Neuronal stem cell (in vitro differentiated cells): Measurements from ENCODE around the gene GPR3.

Experiments
- DNase-seq: peaks from one replicate; pipeline ENCODE4 v3.0.0-alpha.2; 2013; ENCODE audit warnings: low spot score
- H2AFZ ChIP-seq: one replicate; pipeline ENCODE4 v1.6.1; 2013; ENCODE audit warnings: mild to moderate bottlenecking, low read length, inconsistent platforms
- H2AK5ac ChIP-seq: 2 replicates; pipeline ENCODE4 v1.6.1; 2013; ENCODE audit warnings: low read depth, mild to moderate bottlenecking, inconsistent platforms, low read length, moderate library complexity, mixed read lengths
- H2BK120ac ChIP-seq: 2 replicates; pipeline ENCODE4 v1.6.1; 2013; ENCODE audit warnings: low read depth, mild to moderate bottlenecking, inconsistent platforms, low read length, moderate library complexity, mixed read lengths
- H2BK12ac ChIP-seq: one replicate; pipeline ENCODE4 v1.6.1; 2013; ENCODE audit warnings: low read length, inconsistent platforms
- H2BK15ac ChIP-seq: 2 replicates; pipeline ENCODE4 v1.6.1; 2013; ENCODE audit warnings: mild to moderate bottlenecking, low read length, inconsistent platforms, mixed read lengths
- H2BK5ac ChIP-seq: one replicate; pipeline ENCODE4 v1.6.1; 2013; ENCODE audit warnings: inconsistent platforms, mild to moderate bottlenecking, low read length, moderate library complexity
- H3K14ac ChIP-seq: one replicate; pipeline ENCODE4 v1.6.1; 2013; ENCODE audit warnings: low read length, inconsistent platforms
- H3K18ac ChIP-seq: 2 replicates; pipeline ENCODE4 v1.6.1; 2013; ENCODE audit warnings: low read length, inconsistent platforms
- H3K23ac ChIP-seq: 2 replicates; pipeline ENCODE4 v1.6.1; 2013; ENCODE audit warnings: low read depth, mild to moderate bottlenecking, mixed read lengths, low read length, inconsistent platforms; ENCODE audit not compliant: poor library complexity
- H3K27ac ChIP-seq: replicated peaks from 3 replicates; pipeline ENCODE4 v1.5.1; 2013; ENCODE audit warnings: low read length, inconsistent platforms
- H3K27me3 ChIP-seq, 3 experiments: 2 replicates each; pipeline ENCODE4 v1.6.1; 2013; ENCODE audit warnings: low read length in 3 of 3, mild to moderate bottlenecking in 2 of 3, inconsistent platforms in 1 of 3, low read depth in 1 of 3, mixed read lengths in 1 of 3, moderate library complexity in 1 of 3; ENCODE audit not compliant: control insufficient read depth in 3 of 3, insufficient read depth in 3 of 3
- H3K36me3 ChIP-seq, 2 donors: replicated peaks in 1 of 2; 2 replicates each; pipeline ENCODE4 v1.6.1; 2013; ENCODE audit warnings: low read length in 2 of 2; ENCODE audit not compliant: control insufficient read depth in 2 of 2, insufficient read depth in 2 of 2
- H3K4ac ChIP-seq: 2 replicates; pipeline ENCODE4 v1.6.1; 2013; ENCODE audit warnings: inconsistent platforms, mild to moderate bottlenecking, low read length, moderate library complexity
- H3K4me1 ChIP-seq, 2 donors: 1 replicate in 1 of 2; 2 replicates in 1 of 2; pipeline ENCODE4 v1.6.1; 2013; ENCODE audit warnings: low read length in 2 of 2, low read depth in 1 of 2; ENCODE audit not compliant: control insufficient read depth in 2 of 2, insufficient read depth in 1 of 2
- H3K4me2 ChIP-seq: one replicate; pipeline ENCODE4 v1.6.1; 2013; ENCODE audit warnings: mild to moderate bottlenecking, low read length, inconsistent platforms; ENCODE audit not compliant: insufficient read depth, poor library complexity, severe bottlenecking
- H3K4me3 ChIP-seq, 2 donors: 2 replicates each; pipeline ENCODE4 v1.5.1; 2013; ENCODE audit warnings: low read length in 2 of 2, mild to moderate bottlenecking in 2 of 2, inconsistent platforms in 1 of 2, moderate library complexity in 1 of 2
- H3K79me1 ChIP-seq: one replicate; pipeline ENCODE4 v1.6.1; 2013; ENCODE audit warnings: low read depth, mild to moderate bottlenecking, inconsistent platforms, low read length, moderate library complexity
- H3K9ac ChIP-seq: one replicate; pipeline ENCODE4 v1.6.1; 2013; ENCODE audit warnings: mild to moderate bottlenecking, low read depth, low read length, inconsistent platforms; ENCODE audit not compliant: poor library complexity
- H3K9me3 ChIP-seq, 2 donors: replicated peaks in 1 of 2; 2 replicates each; pipeline versions ENCODE3 to v1.6.1; 2013; ENCODE audit warnings: low read length in 2 of 2, mild to moderate bottlenecking in 2 of 2, inconsistent platforms in 1 of 2, low read depth in 1 of 2, mixed read lengths in 1 of 2, moderate library complexity in 1 of 2; ENCODE audit not compliant: control insufficient read depth in 2 of 2, insufficient read depth in 1 of 2
- H4K8ac ChIP-seq: one replicate; pipeline ENCODE4 v1.6.1; 2013; ENCODE audit warnings: low read depth, mild to moderate bottlenecking, inconsistent platforms, low read length, moderate library complexity
- H4K91ac ChIP-seq: one replicate; pipeline ENCODE4 v1.6.1; 2013; ENCODE audit warnings: low read length, low read depth, mild to moderate bottlenecking, inconsistent platforms; ENCODE audit not compliant: poor library complexity
- WGBS, 2 donors: extraction: QIAGEN DNeasy Blood & Tissue Kit; methylation state at CpG; one replicate each; pipeline ENCODE4 v1.1.7; 2013; ENCODE audit warnings: missing lambda C conversion rate in 2 of 2, mixed read lengths in 1 of 2; ENCODE audit not compliant: insufficient read length in 2 of 2, insufficient replicate concordance in 1 of 2; ENCODE audit errors: extremely low coverage in 2 of 2; 5-methylcytosine and 5-hydroxymethylcytosine counted together

The GPR3 gene

DNA sequence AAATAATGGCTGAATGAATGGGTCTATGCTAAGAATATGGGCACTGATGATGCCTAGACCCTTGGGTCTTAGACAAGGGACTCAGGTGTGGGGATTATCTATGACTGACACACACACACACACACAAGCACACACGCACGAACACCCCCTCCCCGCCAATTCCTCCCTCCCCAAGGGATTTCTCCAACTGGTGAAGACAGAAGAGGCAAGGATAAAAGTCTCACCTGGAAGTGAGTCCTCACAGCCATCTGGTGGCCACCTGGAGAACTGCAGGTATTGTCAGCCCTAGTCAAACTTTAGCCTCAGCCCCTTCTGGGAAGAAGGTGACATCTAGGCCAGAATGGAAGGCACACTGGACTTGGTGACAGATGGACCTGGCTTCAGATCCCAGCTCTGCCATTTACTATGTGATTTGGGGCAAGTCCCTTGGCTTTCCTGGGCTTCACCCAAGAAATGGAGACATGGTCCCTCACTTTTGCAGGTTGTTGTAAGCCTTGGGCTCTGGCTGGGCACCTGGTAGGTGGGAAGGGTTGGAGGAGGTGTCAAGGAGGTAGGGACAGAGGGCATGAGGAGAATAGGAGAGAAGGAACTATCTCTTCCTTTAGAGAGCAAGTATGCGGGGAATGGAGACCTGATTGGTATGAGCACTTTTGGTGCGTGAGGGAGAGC is 4.0 kb upstream of the GPR3 start:
- Histone ChIP-seq H3K4ac (no peak overlapping the region), H4K8ac (no peak overlapping the region), H2AFZ (no peak overlapping the region), H2AK5ac (peak overlapping the region; percentile 36), H3K9ac (no peak overlapping the region), H2BK15ac (no peak overlapping the region), H3K4me1 (peaks cover 5 to 10% of the 10 kb centered on the region in 2 donors), H3K18ac (no peak overlapping the region), H4K91ac (no peak overlapping the region), H3K14ac (no peak overlapping the region), H3K27ac (no peak overlapping the region), H2BK120ac (no peak overlapping the region), H3K4me2 (no peak overlapping the region), H3K36me3 (no peaks in the 10 kb centered on the region), H3K4me3 (no peak overlapping the region), H3K9me3 (no peaks in the 10 kb centered on the region), H2BK12ac (no peak overlapping the region), H3K27me3 (peaks cover 0 to 37% (median 10%) of the 10 kb centered on the region in 3 experiments), H3K23ac (no peak overlapping the region), H2BK5ac (no peak overlapping the region), H3K79me1 (peaks cover 1% of the 10 kb centered on the region)
- no peak for DNase-seq
- WGBS, 2 donors, result no CpG with 5 or more reads among the region's 5 CpGs

DNA sequence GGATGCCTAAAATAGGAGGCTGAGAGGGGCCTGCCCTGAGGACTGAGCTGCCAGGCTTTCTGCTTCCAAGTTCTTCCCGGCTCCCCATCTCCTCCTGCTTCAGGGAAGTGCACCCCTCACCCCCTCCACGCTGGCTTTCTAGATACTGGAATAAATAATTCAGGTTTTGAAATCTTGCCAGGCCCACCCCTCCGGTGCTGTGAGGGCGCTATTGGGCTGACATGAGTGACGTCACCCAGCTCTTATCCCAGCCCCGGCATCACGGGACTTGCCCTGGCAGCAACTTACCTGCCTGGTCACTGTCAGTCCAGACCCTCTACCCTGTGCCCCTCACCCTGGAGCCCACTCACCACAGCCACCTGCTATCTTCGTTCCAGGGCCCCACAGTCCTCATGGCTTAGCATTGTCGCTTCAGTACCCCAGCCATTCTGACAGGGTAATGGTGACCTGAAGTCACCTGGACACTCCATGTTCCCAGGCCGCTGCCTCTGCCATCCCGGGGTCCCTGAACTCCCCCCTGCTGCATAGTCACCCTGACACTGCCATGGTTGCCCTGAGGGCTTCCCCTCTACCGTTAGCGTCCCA is 819 bp upstream of the GPR3 start:
- no CpG with 5 or more reads among the region's 13 CpGs for WGBS, 2 donors
- no peak overlapping the region for H3K27ac ChIP-seq

DNA sequence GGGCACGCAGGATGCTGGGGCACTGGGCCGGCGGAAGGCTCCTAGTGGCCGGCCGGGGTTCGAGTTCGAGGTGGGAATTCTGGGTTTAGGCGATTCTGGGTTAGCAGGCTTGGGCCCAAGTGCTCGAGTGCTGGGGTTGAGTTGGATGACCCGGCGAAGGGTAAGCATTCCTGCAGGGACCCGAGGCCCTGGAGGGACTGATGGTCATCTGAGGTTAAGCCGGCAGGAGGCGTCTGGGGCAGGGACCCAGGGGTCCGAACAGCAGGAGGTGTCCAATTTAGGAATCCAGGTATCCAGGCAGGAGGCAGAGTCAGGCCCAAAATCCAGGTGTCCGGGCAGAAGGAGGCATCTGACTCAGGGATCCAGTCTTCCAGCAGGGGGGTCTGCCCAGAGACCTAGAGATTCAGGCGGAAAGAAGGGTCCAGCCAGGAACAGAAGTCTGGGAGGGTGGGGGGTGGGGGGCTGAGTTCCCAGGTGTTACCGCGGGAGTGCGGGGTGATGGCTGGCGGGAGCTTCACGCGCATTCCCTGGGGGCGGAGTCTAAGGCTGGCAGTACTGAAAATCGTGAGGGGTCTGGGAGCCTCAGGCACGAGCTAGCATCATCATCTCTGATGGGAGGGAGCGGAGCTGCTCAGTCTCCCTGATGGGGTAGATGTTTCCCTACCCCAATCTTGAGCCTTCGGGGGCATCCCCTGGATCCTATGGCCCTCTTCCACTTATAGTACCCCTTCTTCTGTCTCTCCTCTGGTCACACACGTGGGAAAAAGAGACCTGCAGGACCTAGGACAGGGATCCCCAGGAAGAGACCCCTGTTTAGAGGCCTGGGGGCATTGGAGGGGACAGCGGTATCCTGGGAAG is 585 bp downstream of the GPR3 start:
- DNase-seq, result no peak
- Histone ChIP-seq H3K79me1 (peaks cover 5% of the 10 kb centered on the region), H3K9me3 (no peaks in the 10 kb centered on the region), H3K18ac (peak overlapping the region; percentile 98), H2BK12ac (peak overlapping the region; percentile 16), H3K23ac (peak overlapping the region; percentile 59), H3K27ac (no peak overlapping the region), H2BK120ac (no peak overlapping the region), H3K4me2 (peak overlapping the region; percentile 85), H3K14ac (no peak overlapping the region), H3K4me3 (peak overlapping the region; percentile 60 to 90), H2AK5ac (peak overlapping the region; percentile 85), H3K4me1 (peaks cover 12 to 16% of the 10 kb centered on the region in 2 donors), H2BK15ac (peak overlapping the region; percentile 54), H3K36me3 (no peaks in the 10 kb centered on the region), H4K8ac (no peak overlapping the region), H3K4ac (peak overlapping the region; percentile 17), H2BK5ac (peak overlapping the region; percentile 75), H2AFZ (peak overlapping the region; percentile 94), H4K91ac (no peak overlapping the region), H3K27me3 (peaks cover 0 to 24% (median 5%) of the 10 kb centered on the region in 3 experiments), H3K9ac (peak overlapping the region; percentile 88)
- no CpG with 5 or more reads among the region's 30 CpGs for WGBS, 2 donors

More for the DNA sequence above, 819 bp upstream of the GPR3 start:
- Histone ChIP-seq H2BK12ac (peak overlapping the region; percentile 14), H3K4me2 (peak overlapping the region; percentile 85), H3K4me3 (peak overlapping the region; percentile 4 to 60), H3K14ac (peak overlapping the region; percentile 76), H2AK5ac (peak overlapping the region; percentile 95), H3K27me3 (peaks cover 0 to 24% (median 5%) of the 10 kb centered on the region in 3 experiments), H4K91ac (no peak overlapping the region), H2BK5ac (peak overlapping the region; percentile 54), H4K8ac (no peak overlapping the region), H3K9me3 (no peaks in the 10 kb centered on the region), H3K4me1 (peaks cover 10% of the 10 kb centered on the region in 2 donors), H2AFZ (peak overlapping the region; percentile 94), H3K36me3 (no peaks in the 10 kb centered on the region), H3K23ac (peak overlapping the region; percentile 61), H2BK15ac (peak overlapping the region; percentile 30), H3K79me1 (peaks cover 5% of the 10 kb centered on the region), H2BK120ac (peak overlapping the region; percentile 4), H3K4ac (peak overlapping the region; percentile 0), H3K9ac (peak overlapping the region; percentile 81), H3K18ac (peak overlapping the region; percentile 93)
- DNase-seq, result no peak
